Left cardiac atrium (tissue), 4 donors: ENCODE data around the gene ELFN2. TPM values are rescaled to one million over a fixed set of nuclear protein-coding genes. Genes with fewer than 3 reads are reported as not detected.
"Not testable (repeated sequence)": the region's sequence is repeated elsewhere in the genome, so short reads cannot be mapped to it uniquely, and the experiment has no call there.

Experiments
- ATAC-seq, 2 donors: fragments of 200-7000 bp; cut with Tn5 transposase; one replicate each; pipeline ENCODE4 v1.9.1; 2020; ENCODE audit warnings: mild to moderate bottlenecking in 2 of 2, moderate library complexity in 2 of 2
- DNase-seq: peaks from one replicate; pipeline ENCODE4 v3.0.0-alpha.2; 2020
- intact Hi-C, 2 donors: fragments of 100-400 bp; cut with DNase I; formaldehyde crosslinking; loops; one replicate each; pipeline versions ENCODE4 v1.14.1 to v1.15.1; 2022 to 2023
- long read RNA-seq: library from polyadenylated mRNA; unstranded; transcript quantifications from one replicate; pipeline ENCODE4 v2.0.0, GENCODE V29; 2021
- total RNA-seq, 2 donors: library from RNA; stranded (reverse); fragmentation: NEBNext Ultra II Directional; extraction: Animal tissue kit (Norgen Biotek cat#: 25700); gene quantifications; one replicate each; pipeline ENCODE4 v1.2.1, GENCODE V29; 2021
- donor health status: DM: no; HTN: yes; CAD: no.
- donor health status: DM: no; HTN: yes; CAD: no; lungs with severe emphysema.
- donor health status: DM: yes; HTN: yes; CAD: no.
- donor health status: Dilated cardiomyopathy.

The ELFN2 gene
- total RNA-seq = under 1 TPM in 1 of 2 donors, not detected in 1; 0.05 TPM
- long read RNA-seq = 0 reads

- ATAC-seq (peak; percentile 29 to 38), DNase-seq (peak; percentile 46)
- intact Hi-C loops = loop anchor here in 1 of 2 donors (5.0 kb wide), 1 partner anchor 110 kb away; no protein-coding TSS in a partner anchor
These were observed at the start of gene ELFN2 for GRCh38 chr22:37427135-37427710. TSS of gene ELFN2 (minus strand) at chr22:37427479. CDS start at chr22:37375534, 51,945 bp downstream.

- ATAC-seq (no peak), DNase-seq (no peak)
- intact Hi-C loops = no loop called here
These were observed 49.4 kb upstream of the ELFN2 start for GRCh38 chr22:37476389-37477329.

GRCh38 chr22:37474447-37475090 is 47.3 kb upstream of the ELFN2 start:
- intact Hi-C loops = no loop called here
- no peak for ATAC-seq
- DNase-seq = no peak

- ATAC-seq (no peak), DNase-seq (no peak)
- intact Hi-C loops = no loop called here
These were observed 46.2 kb upstream of the ELFN2 start for GRCh38 chr22:37473437-37473946.

- intact Hi-C loops = no loop called here
- DNase-seq (no peak), ATAC-seq (peak in 1 of 2 donors; percentile 32)
These were observed 45.2 kb upstream of the ELFN2 start for GRCh38 chr22:37472418-37473006.

GRCh38 chr22:37471727-37472417 is 44.6 kb upstream of the ELFN2 start:
- DNase-seq (no peak), ATAC-seq (no peak)
- intact Hi-C loops = no loop called here

GRCh38 chr22:37470087-37470445 is 42.8 kb upstream of the ELFN2 start:
- no peak for DNase-seq
- intact Hi-C loops = no loop called here
- ATAC-seq = no peak

GRCh38 chr22:37469416-37470086 is 42.3 kb upstream of the ELFN2 start:
- DNase-seq (no peak), ATAC-seq (no peak)
- intact Hi-C loops = no loop called here

GRCh38 chr22:37468201-37468695 is 41.0 kb upstream of the ELFN2 start:
- intact Hi-C loops, ATAC-seq, DNase-seq: not testable (repeated sequence)

GRCh38 chr22:37467391-37467955 is 40.2 kb upstream of the ELFN2 start:
- intact Hi-C loops = no loop called here
- ATAC-seq = no peak
- no peak for DNase-seq

GRCh38 chr22:37464181-37464580 is 36.9 kb upstream of the ELFN2 start:
- no peak for DNase-seq
- no peak for ATAC-seq
- intact Hi-C loops = no loop called here

- ATAC-seq (peak in 1 of 2 donors; percentile 54), DNase-seq (no peak)
- intact Hi-C loops = no loop called here
These were observed 35.7 kb upstream of the ELFN2 start for GRCh38 chr22:37462983-37463382.

GRCh38 chr22:37462436-37462835 is 35.2 kb upstream of the ELFN2 start:
- DNase-seq (no peak), ATAC-seq (no peak)
- intact Hi-C loops = no loop called here

GRCh38 chr22:37461961-37462360 is 34.7 kb upstream of the ELFN2 start:
- ATAC-seq = no peak
- intact Hi-C loops = no loop called here
- DNase-seq = no peak

- DNase-seq (no peak), ATAC-seq (no peak)
- intact Hi-C loops = no loop called here
These were observed 33.4 kb upstream of the ELFN2 start for GRCh38 chr22:37460684-37461083.

- intact Hi-C loops = loop anchor here (5.0 to 10.0 kb wide), 2 partner anchors 144 to 197 kb away; no protein-coding TSS in a partner anchor
- ATAC-seq = no peak
- DNase-seq = no peak
These were observed 31.9 kb upstream of the ELFN2 start for GRCh38 chr22:37459206-37459605.

GRCh38 chr22:37457093-37457893 is 30.0 kb upstream of the ELFN2 start:
- peak; percentile 74 to 77 for ATAC-seq
- peak; percentile 72 for DNase-seq
- intact Hi-C loops = loop anchor here (2.0 to 10.0 kb wide), 3 partner anchors 140 to 195 kb away; no protein-coding TSS in a partner anchor
